ENCODE measurements around the gene MTUS2.
A peak's percentile ranks its signal among the peaks of the same experiment; 100 is the strongest.

The MTUS2 gene

GRCh38 chr13:29050719-29051118 lies 230.6 kb downstream of the MTUS2 start:
- Histone ChIP-seq H3K4me3 (replicated peaks; ENCODE audit: insufficient read depth, low read length) (no peak overlapping the region), H3K27ac (replicated peaks) (no peak overlapping the region), H3K27me3 (ENCODE audit: insufficient read depth, poor library complexity, severe bottlenecking) (no peaks in the 10 kb centered on the region)
- TF ChIP-seq SPI1 (IDR thresholded peaks at IDR 0.05; ENCODE audit: borderline replicate concordance, low read depth), result peak; percentile 57; the same call in 1 of the 2 replicates
- TF ChIP-seq POLR2AphosphoS5 (IDR thresholded peaks at IDR 0.05; ENCODE audit: low read depth), result no peak
- peak; percentile 5 to 12 for DNase-seq (ENCODE audit: low read depth in 1 of 2, low spot score in 1 of 2)

- no peak overlapping the region for H3K27ac ChIP-seq (replicated peaks)
- no peak overlapping the region for H3K4me3 ChIP-seq (replicated peaks; ENCODE audit: insufficient read depth, low read length)
- TF ChIP-seq GABPA (IDR thresholded peaks at IDR 0.05; ENCODE audit: low read depth) (no peak), SPI1 (IDR thresholded peaks at IDR 0.05; ENCODE audit: borderline replicate concordance, low read depth) (no peak), REST (IDR thresholded peaks at IDR 0.05; ENCODE audit: insufficient replicate concordance, low read depth) (no peak)
- TF ChIP-seq, protein P1, sequence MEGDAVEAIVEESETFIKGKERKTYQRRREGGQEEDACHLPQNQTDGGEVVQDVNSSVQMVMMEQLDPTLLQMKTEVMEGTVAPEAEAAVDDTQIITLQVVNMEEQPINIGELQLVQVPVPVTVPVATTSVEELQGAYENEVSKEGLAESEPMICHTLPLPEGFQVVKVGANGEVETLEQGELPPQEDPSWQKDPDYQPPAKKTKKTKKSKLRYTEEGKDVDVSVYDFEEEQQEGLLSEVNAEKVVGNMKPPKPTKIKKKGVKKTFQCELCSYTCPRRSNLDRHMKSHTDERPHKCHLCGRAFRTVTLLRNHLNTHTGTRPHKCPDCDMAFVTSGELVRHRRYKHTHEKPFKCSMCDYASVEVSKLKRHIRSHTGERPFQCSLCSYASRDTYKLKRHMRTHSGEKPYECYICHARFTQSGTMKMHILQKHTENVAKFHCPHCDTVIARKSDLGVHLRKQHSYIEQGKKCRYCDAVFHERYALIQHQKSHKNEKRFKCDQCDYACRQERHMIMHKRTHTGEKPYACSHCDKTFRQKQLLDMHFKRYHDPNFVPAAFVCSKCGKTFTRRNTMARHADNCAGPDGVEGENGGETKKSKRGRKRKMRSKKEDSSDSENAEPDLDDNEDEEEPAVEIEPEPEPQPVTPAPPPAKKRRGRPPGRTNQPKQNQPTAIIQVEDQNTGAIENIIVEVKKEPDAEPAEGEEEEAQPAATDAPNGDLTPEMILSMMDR (IDR thresholded peaks at IDR 0.05; ENCODE audit: insufficient read depth, low read length), result no peak
- DNase-seq (ENCODE audit: low read depth in 1 of 2, low spot score in 1 of 2), result no peak
- H3K27me3 ChIP-seq (ENCODE audit: insufficient read depth, poor library complexity, severe bottlenecking), result no peaks in the 10 kb centered on the region
Observed at GRCh38 chr13:29059800-29060199, 239.7 kb downstream of the MTUS2 start.

DNA sequence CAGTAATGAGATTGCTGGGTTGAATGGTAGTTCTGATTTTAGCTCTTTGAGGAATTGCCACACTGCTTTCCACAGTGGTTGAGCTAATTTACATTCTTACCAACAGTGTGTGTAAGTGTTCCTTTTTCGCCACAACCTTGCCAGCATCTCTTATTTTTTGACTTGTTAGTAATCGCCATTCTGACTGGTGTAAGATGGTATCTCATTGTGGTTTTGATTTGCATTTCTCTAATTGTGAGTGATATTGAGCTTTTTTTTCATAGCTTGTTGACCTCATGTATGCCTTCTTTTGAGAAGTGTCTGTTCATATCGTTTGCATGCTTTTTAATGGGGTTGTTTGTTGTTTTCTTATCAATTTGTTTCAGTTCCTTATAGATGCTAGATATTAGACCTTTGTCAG lies 245.0 kb downstream of the MTUS2 start:
- Histone ChIP-seq H3K27me3 (ENCODE audit: insufficient read depth, poor library complexity, severe bottlenecking) (peaks cover 4% of the 10 kb centered on the region), H3K27ac (replicated peaks) (no peak overlapping the region), H3K4me3 (replicated peaks; ENCODE audit: insufficient read depth, low read length) (no peak overlapping the region)
- no peak for DNase-seq (ENCODE audit: low read depth in 1 of 2, low spot score in 1 of 2)
- TF ChIP-seq, protein P1 (IDR thresholded peaks at IDR 0.05; ENCODE audit: insufficient read depth, low read length), result no peak
- TF ChIP-seq GABPA (IDR thresholded peaks at IDR 0.05; ENCODE audit: low read depth), result no peak
- no peak for TF ChIP-seq REST (IDR thresholded peaks at IDR 0.05; ENCODE audit: insufficient replicate concordance, low read depth)
- TF ChIP-seq POLR2AphosphoS5 (IDR thresholded peaks at IDR 0.05; ENCODE audit: low read depth), result no peak
- no peak for TF ChIP-seq SPI1 (IDR thresholded peaks at IDR 0.05; ENCODE audit: borderline replicate concordance, low read depth)

GRCh38 chr13:29067306-29067945 lies 247.3 kb downstream of the MTUS2 start:
- Histone ChIP-seq H3K27ac (replicated peaks) (no peak overlapping the region), H3K4me3 (replicated peaks; ENCODE audit: insufficient read depth, low read length) (no peak overlapping the region), H3K27me3 (ENCODE audit: insufficient read depth, poor library complexity, severe bottlenecking) (peaks cover 4% of the 10 kb centered on the region)
- DNase-seq (ENCODE audit: low read depth in 1 of 2, low spot score in 1 of 2), result no peak
- TF ChIP-seq, protein P1 (IDR thresholded peaks at IDR 0.05; ENCODE audit: insufficient read depth, low read length), result no peak
- no peak for TF ChIP-seq SPI1 (IDR thresholded peaks at IDR 0.05; ENCODE audit: borderline replicate concordance, low read depth)

Measured in HL-60 (cell line).